Measurements from ENCODE around the gene THSD7B.
"Not testable (repeated sequence)": the region's sequence is repeated elsewhere in the genome, so short reads cannot be mapped to it uniquely, and the experiment has no call there.

THSD7B gene

DNA sequence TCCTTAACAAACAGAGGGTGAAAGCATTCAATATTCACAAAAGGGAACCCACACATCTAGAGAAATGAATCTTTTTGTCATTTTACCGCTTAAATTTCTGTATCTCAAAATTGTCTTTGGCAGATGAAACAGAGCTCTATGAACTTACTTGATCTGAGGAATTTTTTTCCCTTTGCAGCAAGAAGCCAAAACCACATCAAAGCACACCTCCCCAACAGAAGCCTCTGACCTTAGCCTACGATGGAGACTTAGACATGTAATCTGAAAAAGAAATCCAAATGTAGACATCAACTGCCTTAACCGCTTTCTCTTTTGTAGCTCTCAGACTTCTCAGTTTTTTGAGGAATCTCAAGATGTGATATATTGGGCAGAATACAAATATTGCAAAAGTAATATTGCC is 911.0 kb downstream of the THSD7B start:
- no peaks in the 10 kb centered on the region for H3K9me3 ChIP-seq (ENCODE audit: low read depth, low read length)
- H3K27ac ChIP-seq: no peak overlapping the region
- DNase-seq (ENCODE audit: low read depth, low spot score): no peak
- no peaks in the 10 kb centered on the region for H3K36me3 ChIP-seq (ENCODE audit: insufficient read depth, low read length)
- no peak for TF ChIP-seq EZH2 (IDR thresholded peaks at IDR 0.05)
- TF ChIP-seq POLR2AphosphoS5 (IDR thresholded peaks at IDR 0.05; ENCODE audit: borderline replicate concordance, low read depth, low read length): no peak
- TF ChIP-seq FOXP2 (optimal IDR thresholded peaks at IDR 0.05; ENCODE audit: control extremely low read depth, extremely low read length, insufficient read depth): no peak
- no peak overlapping the region for H3K9ac ChIP-seq (ENCODE audit: insufficient read length)
- H3K4me3 ChIP-seq: no peak overlapping the region

DNA sequence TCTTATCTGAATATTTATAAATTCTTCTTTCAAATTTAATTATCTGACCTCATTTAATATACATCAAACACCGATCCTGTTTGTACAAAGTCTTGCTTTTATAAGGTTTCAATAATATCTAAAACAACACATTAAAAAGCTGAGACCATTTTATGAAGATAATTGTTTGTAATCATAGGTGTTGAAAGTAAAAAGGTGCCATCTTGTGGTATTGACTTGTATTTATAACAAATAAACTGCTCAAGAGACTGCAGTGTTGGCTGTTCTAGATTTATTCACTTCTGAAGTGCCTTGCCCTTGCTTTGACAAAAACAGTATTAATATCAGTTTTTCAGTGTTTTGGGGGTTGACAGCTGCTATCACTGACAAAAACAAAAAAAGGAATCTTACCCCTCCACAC is 912.1 kb downstream of the THSD7B start:
- Histone ChIP-seq H3K9me3 (ENCODE audit: low read depth, low read length) (no peaks in the 10 kb centered on the region), H3K4me3 (no peak overlapping the region), H3K27ac (no peak overlapping the region), H3K36me3 (ENCODE audit: insufficient read depth, low read length) (no peaks in the 10 kb centered on the region), H3K9ac (ENCODE audit: insufficient read length) (no peak overlapping the region)
- DNase-seq (ENCODE audit: low read depth, low spot score): no peak
- TF ChIP-seq FOXP2 (optimal IDR thresholded peaks at IDR 0.05; ENCODE audit: control extremely low read depth, extremely low read length, insufficient read depth) (no peak), EZH2 (IDR thresholded peaks at IDR 0.05) (no peak), POLR2AphosphoS5 (IDR thresholded peaks at IDR 0.05; ENCODE audit: borderline replicate concordance, low read depth, low read length) (no peak)

GRCh38 chr2:137689549-137689948 is 924.2 kb downstream of the THSD7B start:
- DNase-seq (ENCODE audit: low read depth, low spot score): no peak
- H3K4me3 ChIP-seq: no peak overlapping the region
- H3K9me3 ChIP-seq (ENCODE audit: low read depth, low read length): no peaks in the 10 kb centered on the region
- no peaks in the 10 kb centered on the region for H3K36me3 ChIP-seq (ENCODE audit: insufficient read depth, low read length)
- no peak overlapping the region for H3K9ac ChIP-seq (ENCODE audit: insufficient read length)
- no peak overlapping the region for H3K27ac ChIP-seq
- no peak for TF ChIP-seq FOXP2 (optimal IDR thresholded peaks at IDR 0.05; ENCODE audit: control extremely low read depth, extremely low read length, insufficient read depth)

DNA sequence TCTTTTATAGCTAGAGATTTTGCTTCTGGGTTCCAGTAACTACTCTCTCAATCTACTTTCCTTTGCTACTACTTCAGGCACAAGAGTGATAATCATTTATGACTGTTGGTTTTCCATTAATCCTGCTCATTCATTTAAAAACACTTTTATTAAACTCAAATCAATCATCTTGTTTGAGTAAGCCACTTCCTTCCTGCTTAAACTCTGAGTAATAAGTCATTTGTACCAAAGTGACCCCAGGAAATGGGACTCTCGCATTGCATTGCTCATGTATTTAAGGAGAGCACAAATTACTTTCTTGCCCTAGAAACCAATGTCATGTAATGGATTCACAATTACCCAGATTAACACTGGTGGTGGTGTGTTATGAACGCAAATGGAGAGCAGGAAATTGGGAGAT is 928.2 kb downstream of the THSD7B start:
- TF ChIP-seq POLR2AphosphoS5 (IDR thresholded peaks at IDR 0.05; ENCODE audit: borderline replicate concordance, low read depth, low read length): no peak
- no peak for TF ChIP-seq EZH2 (IDR thresholded peaks at IDR 0.05)
- TF ChIP-seq FOXP2 (optimal IDR thresholded peaks at IDR 0.05; ENCODE audit: control extremely low read depth, extremely low read length, insufficient read depth): no peak
- H3K4me3 ChIP-seq: no peak overlapping the region

DNA sequence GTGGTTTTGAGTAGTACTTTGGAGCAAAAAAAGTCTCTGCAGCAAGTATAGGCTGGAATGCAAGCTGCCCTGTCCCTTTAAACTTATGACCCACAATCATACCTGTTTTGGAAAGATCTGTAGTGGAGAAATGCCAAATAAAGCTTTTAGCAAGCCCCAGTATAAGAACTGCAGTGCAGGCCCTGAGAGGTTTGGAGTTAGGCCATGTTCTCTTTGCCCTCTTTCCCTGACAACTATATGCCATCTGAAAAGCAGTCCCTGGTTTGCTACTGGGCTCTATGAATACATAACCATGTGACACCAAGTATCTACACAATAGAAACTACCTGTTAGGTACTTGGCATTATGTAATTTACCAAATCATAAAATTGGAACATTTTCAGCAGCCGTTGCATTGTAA is 931.6 kb downstream of the THSD7B start:
- H3K9ac ChIP-seq (ENCODE audit: insufficient read length): no peak overlapping the region
- TF ChIP-seq FOXP2 (optimal IDR thresholded peaks at IDR 0.05; ENCODE audit: control extremely low read depth, extremely low read length, insufficient read depth) (no peak), POLR2AphosphoS5 (IDR thresholded peaks at IDR 0.05; ENCODE audit: borderline replicate concordance, low read depth, low read length) (no peak), EZH2 (IDR thresholded peaks at IDR 0.05) (no peak)
- no peaks in the 10 kb centered on the region for H3K36me3 ChIP-seq (ENCODE audit: insufficient read depth, low read length)
- no peak for DNase-seq (ENCODE audit: low read depth, low spot score)
- H3K27ac ChIP-seq: no peak overlapping the region
- H3K4me3 ChIP-seq: no peak overlapping the region
- no peaks in the 10 kb centered on the region for H3K9me3 ChIP-seq (ENCODE audit: low read depth, low read length)

More for the DNA sequence above, 928.2 kb downstream of the THSD7B start:
- no peak for DNase-seq (ENCODE audit: low read depth, low spot score)
- H3K36me3 ChIP-seq (ENCODE audit: insufficient read depth, low read length): no peaks in the 10 kb centered on the region
- no peak overlapping the region for H3K27ac ChIP-seq
- H3K9me3 ChIP-seq (ENCODE audit: low read depth, low read length): no peaks in the 10 kb centered on the region
- no peak overlapping the region for H3K9ac ChIP-seq (ENCODE audit: insufficient read length)

DNA sequence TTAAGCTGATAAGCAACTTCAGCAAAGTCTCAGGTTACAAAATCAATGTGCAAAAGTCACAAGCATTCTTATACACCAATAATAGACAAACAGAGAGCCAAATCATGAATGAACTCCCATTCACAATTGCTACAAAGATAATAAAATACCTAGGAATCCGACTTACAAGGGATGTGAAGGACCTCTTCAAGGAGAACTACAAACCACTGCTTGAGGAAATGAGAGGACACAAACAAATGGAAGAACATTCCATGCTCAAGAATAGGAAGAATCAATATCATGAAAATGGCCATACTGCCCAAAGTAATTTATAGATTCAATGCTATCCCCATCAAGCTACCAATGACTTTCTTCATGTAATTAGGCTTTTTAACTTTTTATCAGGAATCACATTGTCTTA is 934.9 kb downstream of the THSD7B start:
- H3K27ac ChIP-seq; DNase-seq (ENCODE audit: low read depth, low spot score); H3K9ac ChIP-seq (ENCODE audit: insufficient read length); H3K4me3 ChIP-seq; H3K9me3 ChIP-seq (ENCODE audit: low read depth, low read length); H3K36me3 ChIP-seq (ENCODE audit: insufficient read depth, low read length): not testable (repeated sequence)

- no peak for DNase-seq (ENCODE audit: low read depth, low spot score)
- no peak for TF ChIP-seq POLR2AphosphoS5 (IDR thresholded peaks at IDR 0.05; ENCODE audit: borderline replicate concordance, low read depth, low read length)
- no peak for TF ChIP-seq FOXP2 (optimal IDR thresholded peaks at IDR 0.05; ENCODE audit: control extremely low read depth, extremely low read length, insufficient read depth)
- no peak for TF ChIP-seq EZH2 (IDR thresholded peaks at IDR 0.05)
- Histone ChIP-seq H3K9ac (ENCODE audit: insufficient read length) (no peak overlapping the region), H3K9me3 (ENCODE audit: low read depth, low read length) (no peaks in the 10 kb centered on the region), H3K36me3 (ENCODE audit: insufficient read depth, low read length) (no peaks in the 10 kb centered on the region), H3K27ac (no peak overlapping the region), H3K4me3 (no peak overlapping the region)
These were observed 935.3 kb downstream of the THSD7B start for GRCh38 chr2:137700681-137701080.

- DNase-seq (ENCODE audit: low read depth, low spot score): no peak
- no peak overlapping the region for H3K9ac ChIP-seq (ENCODE audit: insufficient read length)
- H3K36me3 ChIP-seq (ENCODE audit: insufficient read depth, low read length): no peaks in the 10 kb centered on the region
- H3K4me3 ChIP-seq: no peak overlapping the region
- no peaks in the 10 kb centered on the region for H3K9me3 ChIP-seq (ENCODE audit: low read depth, low read length)
- no peak overlapping the region for H3K27ac ChIP-seq
- no peak for TF ChIP-seq FOXP2 (optimal IDR thresholded peaks at IDR 0.05; ENCODE audit: control extremely low read depth, extremely low read length, insufficient read depth)
- no peak for TF ChIP-seq EZH2 (IDR thresholded peaks at IDR 0.05)
- TF ChIP-seq POLR2AphosphoS5 (IDR thresholded peaks at IDR 0.05; ENCODE audit: borderline replicate concordance, low read depth, low read length): no peak
These were observed 940.0 kb downstream of the THSD7B start for GRCh38 chr2:137705296-137705695.

DNA sequence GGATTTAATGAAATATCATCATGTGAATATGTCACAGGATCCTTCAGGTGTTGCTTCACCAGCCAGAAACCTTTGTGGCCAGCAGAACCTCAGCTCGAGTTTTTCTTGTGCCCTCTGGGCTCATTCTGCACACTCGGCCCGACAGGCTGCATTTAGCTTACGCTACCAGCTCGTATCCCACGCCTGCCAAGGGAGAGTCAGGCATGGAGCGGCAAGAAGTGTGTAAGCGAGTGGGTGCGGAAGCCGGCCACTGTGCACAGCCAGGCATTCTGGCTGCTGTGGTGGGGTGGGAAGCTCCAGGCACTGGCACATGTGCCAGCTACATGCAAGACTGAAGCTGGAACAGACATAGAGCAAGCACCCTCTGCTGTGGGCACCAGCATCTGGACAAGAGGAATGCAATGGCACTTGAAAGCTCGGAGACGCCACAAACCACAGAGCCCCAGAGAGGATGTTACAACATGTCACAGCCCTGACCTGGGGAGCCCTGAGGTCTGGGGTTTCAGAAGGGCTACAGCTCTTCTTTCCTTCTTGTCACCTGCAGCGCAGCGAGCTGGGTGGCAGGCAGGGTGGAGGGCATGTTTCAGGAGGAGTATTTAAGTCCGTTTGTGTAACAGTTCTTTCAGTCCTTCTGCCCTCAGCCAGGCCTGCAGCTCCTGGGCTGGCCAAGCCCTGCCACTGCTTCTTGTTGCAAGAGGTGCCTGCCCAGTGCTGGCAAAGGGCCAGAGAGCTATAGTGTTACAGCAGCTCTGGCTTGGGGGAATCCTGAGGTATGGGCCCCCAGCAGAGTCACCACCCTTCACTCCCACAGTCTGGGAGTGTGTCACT is 941.7 kb downstream of the THSD7B start:
- TF ChIP-seq EZH2 (IDR thresholded peaks at IDR 0.05) (no peak), FOXP2 (optimal IDR thresholded peaks at IDR 0.05; ENCODE audit: control extremely low read depth, extremely low read length, insufficient read depth) (no peak), POLR2AphosphoS5 (IDR thresholded peaks at IDR 0.05; ENCODE audit: borderline replicate concordance, low read depth, low read length) (no peak)
- Histone ChIP-seq H3K27ac (no peak overlapping the region), H3K4me3 (no peak overlapping the region), H3K9ac (ENCODE audit: insufficient read length) (no peak overlapping the region), H3K36me3 (ENCODE audit: insufficient read depth, low read length) (no peaks in the 10 kb centered on the region), H3K9me3 (ENCODE audit: low read depth, low read length) (no peaks in the 10 kb centered on the region)
- DNase-seq (ENCODE audit: low read depth, low spot score): no peak
